ENCODE measurements around the gene SMYD5.

Gene SMYD5

GRCh38 chr2:73244580-73244979 is 30.5 kb downstream of the SMYD5 start:
- CTCF ChIA-PET: interaction anchor here (1.3 to 3.7 kb wide), 4 partner anchors 8 to 68 kb away, joined by 3 to 19 read pairs (median 6); partner anchors contain the start of genes CCT7 and PRADC1
- POLR2A ChIA-PET: interaction anchor here (1.0 kb wide), 1 partner anchor 10 kb away, joined by 3 read pairs; no protein-coding TSS in a partner anchor
- TF ChIP-seq CTCF (IDR thresholded peaks at IDR 0.05; ENCODE audit: control extremely low read depth, extremely low read depth, low read depth, missing control alignments): no peak
- DNase-seq (ENCODE audit: extremely low spot score): no peak

- TF ChIP-seq CTCF (IDR thresholded peaks at IDR 0.05; ENCODE audit: control extremely low read depth, extremely low read depth, low read depth, missing control alignments): no peak
- POLR2A ChIA-PET: no interaction called here
- no peak for DNase-seq (ENCODE audit: extremely low spot score)
- CTCF ChIA-PET: interaction anchor here (1.0 to 1.7 kb wide), 5 partner anchors 10 to 34 kb away, joined by 3 to 7 read pairs (median 4); no protein-coding TSS in a partner anchor
Measured at GRCh38 chr2:73246850-73247249, 32.8 kb downstream of the SMYD5 start.

- ChIA-PET CTCF (interaction anchor here (0.7 to 1.5 kb wide), 2 partner anchors 12 to 19 kb away, joined by 4 to 6 read pairs; no protein-coding TSS in a partner anchor), POLR2A (no interaction called here)
- TF ChIP-seq CTCF (IDR thresholded peaks at IDR 0.05; ENCODE audit: control extremely low read depth, extremely low read depth, low read depth, missing control alignments): no peak
- no peak for DNase-seq (ENCODE audit: extremely low spot score)
Measured at GRCh38 chr2:73249636-73250035, 35.6 kb downstream of the SMYD5 start.

- DNase-seq (ENCODE audit: extremely low spot score): no peak
- TF ChIP-seq CTCF (IDR thresholded peaks at IDR 0.05; ENCODE audit: control extremely low read depth, extremely low read depth, low read depth, missing control alignments): no peak
- ChIA-PET CTCF (interaction anchor here (1.2 to 1.5 kb wide), 3 partner anchors 14 to 39 kb away, joined by 3 to 6 read pairs (median 3); no protein-coding TSS in a partner anchor), POLR2A (interaction anchor here (0.8 kb wide), 1 partner anchor 17 kb away, joined by 4 read pairs; the partner anchor contains the start of gene CCT7)
Measured at GRCh38 chr2:73250872-73251846, 37.1 kb downstream of the SMYD5 start.

GRCh38 chr2:73252238-73253027 is 38.4 kb downstream of the SMYD5 start:
- ChIA-PET POLR2A (no interaction called here), CTCF (interaction anchor here (1.2 to 2.4 kb wide), 3 partner anchors 14 to 38 kb away, joined by 3 to 7 read pairs (median 3); no protein-coding TSS in a partner anchor)
- DNase-seq (ENCODE audit: extremely low spot score): no peak
- TF ChIP-seq CTCF (IDR thresholded peaks at IDR 0.05; ENCODE audit: control extremely low read depth, extremely low read depth, low read depth, missing control alignments): no peak

GRCh38 chr2:73253400-73253799 is 39.4 kb downstream of the SMYD5 start:
- ChIA-PET POLR2A (no interaction called here), CTCF (interaction anchor here (1.6 to 3.2 kb wide), 3 partner anchors 15 to 37 kb away, joined by 3 to 17 read pairs (median 7); no protein-coding TSS in a partner anchor)
- no peak for DNase-seq (ENCODE audit: extremely low spot score)
- no peak for TF ChIP-seq CTCF (IDR thresholded peaks at IDR 0.05; ENCODE audit: control extremely low read depth, extremely low read depth, low read depth, missing control alignments)

Measured in GM10248 (cell line).